Caco-2 (cell line): ENCODE data around the gene POLDIP2. TPM values are rescaled to one million over a fixed set of nuclear protein-coding genes. Genes with fewer than 3 reads are reported as not detected.

Source experiments
- BruUV-seq: library from RNA; stranded (reverse); fragments of 400-500 nt; replicated peaks from 2 replicates; lab custom pipeline; 2021; lab: Mats Ljungman, UMichigan
- CTCF ChIA-PET: fragments of 300-600 bp; sonication (Branson Sonifier 250); formaldehyde crosslinking; loops from one replicate; lab custom pipeline; 2022; ENCODE audit warnings: antibody characterized with exemption; lab: Charles Lee
- POLR2A ChIA-PET: fragments of 300-600 bp; sonication (Branson Sonifier 250); formaldehyde crosslinking; loops from one replicate; lab custom pipeline; 2022; ENCODE audit warnings: antibody characterized with exemption; lab: Charles Lee
- DNase-seq, 2 experiments: peaks; one replicate each; pipeline versions ENCODE4 v3.0.0 to v3.0.0-alpha.2; 2020 to 2022
- H3K27me3 ChIP-seq: replicated peaks from 2 replicates; pipeline ENCODE4 v1.6.0; 2011; ENCODE audit warnings: low read length; ENCODE audit not compliant: control insufficient read depth, insufficient read depth
- H3K36me3 ChIP-seq: 2 replicates; pipeline ENCODE4 v1.5.1; 2011; ENCODE audit warnings: low read length; ENCODE audit not compliant: control insufficient read depth, insufficient read depth
- H3K4me1 ChIP-seq: fragments of 250-450 bp; sonication (Bioruptor Pico); 2 replicates; pipeline ENCODE4 v1.5.1; 2020; ENCODE audit warnings: mild to moderate bottlenecking
- H3K4me3 ChIP-seq: 2 replicates; pipeline ENCODE4 v1.5.1; 2011; ENCODE audit warnings: low read depth, mild to moderate bottlenecking, control low read depth, low read length
- H3K9me3 ChIP-seq: fragments of 250-450 bp; sonication (Bioruptor Pico); 2 replicates; pipeline ENCODE4 v1.5.1; 2020; ENCODE audit warnings: mild to moderate bottlenecking, moderate library complexity
- H3K27ac Mint-ChIP-seq: one replicate; pipeline ENCODE4 v1.8.0; 2022; ENCODE audit warnings: mixed read lengths; ENCODE audit not compliant: unreplicated experiment
- H3K27me3 Mint-ChIP-seq: one replicate; pipeline ENCODE4 v1.8.0; 2022; ENCODE audit warnings: mixed read lengths; ENCODE audit not compliant: insufficient read depth, unreplicated experiment
- H3K36me3 Mint-ChIP-seq: one replicate; pipeline ENCODE4 v1.8.0; 2022; ENCODE audit warnings: mild to moderate bottlenecking, mixed read lengths; ENCODE audit not compliant: insufficient read depth, unreplicated experiment
- H3K4me1 Mint-ChIP-seq: one replicate; pipeline ENCODE4 v1.8.0; 2022; ENCODE audit warnings: low read depth, mixed read lengths; ENCODE audit not compliant: unreplicated experiment
- H3K4me3 Mint-ChIP-seq: one replicate; pipeline ENCODE4 v1.8.0; 2022; ENCODE audit warnings: mild to moderate bottlenecking, moderate library complexity, mixed read lengths; ENCODE audit not compliant: unreplicated experiment
- H3K9me3 Mint-ChIP-seq: one replicate; pipeline ENCODE4 v1.8.0; 2022; ENCODE audit warnings: mixed read lengths; ENCODE audit not compliant: unreplicated experiment
- intact Hi-C: fragments of 100-400 bp; cut with micrococcal nuclease; formaldehyde crosslinking; loops from one replicate; pipeline ENCODE4 v1.10.0; 2022; ENCODE audit not compliant: unreplicated experiment
- total RNA-seq: library from RNA; stranded (reverse); gene quantifications from 2 replicates; pipeline ENCODE4 v1.2.3, GENCODE V29; 2022
- TF ChIP-seq, protein P1 (sequence below), 2 experiments: fragments of 200-600 bp in 1 of 2; IDR thresholded peaks; 1 replicate in 1 of 2; 2 replicates in 1 of 2; pipeline versions ENCODE4 v1.5.1 to v1.8.0; 2011 to 2022; ENCODE audit warnings: antibody characterized with exemption in 1 of 2, control low read depth in 1 of 2, inconsistent platforms in 1 of 2, low read depth in 1 of 2, low read length in 1 of 2, mild to moderate bottlenecking in 1 of 2, moderate library complexity in 1 of 2; ENCODE audit not compliant: insufficient read depth in 1 of 2, severe bottlenecking in 1 of 2, unreplicated experiment in 1 of 2

The POLDIP2 gene
- total RNA-seq, 1 experiment from 2014 or later: 257 TPM

DNA sequence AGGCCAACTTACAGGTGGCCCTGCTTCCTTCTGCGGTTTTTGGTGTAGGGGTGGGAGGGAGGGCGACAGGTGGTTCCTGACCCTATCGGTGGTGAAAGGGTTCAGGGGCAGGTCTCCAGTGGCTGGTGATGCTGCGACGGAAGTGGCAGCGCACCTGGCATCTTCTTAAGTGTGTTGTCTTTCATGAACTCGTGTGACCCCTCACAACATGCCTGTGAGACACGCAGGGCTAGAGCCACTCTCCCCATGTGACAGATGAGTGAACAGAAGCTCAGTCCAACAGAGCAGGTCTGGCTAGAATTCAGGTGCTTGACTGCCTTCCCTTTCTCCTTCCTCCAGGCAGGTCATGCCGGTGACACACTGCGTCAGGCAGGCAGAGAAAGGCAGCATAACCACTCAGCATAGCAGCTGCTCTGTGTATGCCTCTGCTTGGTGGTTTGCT lies 13.8 kb downstream of the POLDIP2 start:
- peak in 1 of 2 experiments; percentile 52 for DNase-seq
- POLR2A ChIA-PET: interaction anchor here (0.9 to 1.3 kb wide), 2 partner anchors 8 to 14 kb away, joined by 5 to 11 read pairs; partner anchors contain the start of genes IFT20, POLDIP2 and TNFAIP1
- Mint-ChIP-seq H3K4me3 (no peak overlapping the region), H3K9me3 (no peaks in the 10 kb centered on the region), H3K27ac (no peak overlapping the region), H3K36me3 (peaks cover 90% of the 10 kb centered on the region), H3K4me1 (peaks cover 8% of the 10 kb centered on the region), H3K27me3 (no peaks in the 10 kb centered on the region)
- TF ChIP-seq, protein P1, sequence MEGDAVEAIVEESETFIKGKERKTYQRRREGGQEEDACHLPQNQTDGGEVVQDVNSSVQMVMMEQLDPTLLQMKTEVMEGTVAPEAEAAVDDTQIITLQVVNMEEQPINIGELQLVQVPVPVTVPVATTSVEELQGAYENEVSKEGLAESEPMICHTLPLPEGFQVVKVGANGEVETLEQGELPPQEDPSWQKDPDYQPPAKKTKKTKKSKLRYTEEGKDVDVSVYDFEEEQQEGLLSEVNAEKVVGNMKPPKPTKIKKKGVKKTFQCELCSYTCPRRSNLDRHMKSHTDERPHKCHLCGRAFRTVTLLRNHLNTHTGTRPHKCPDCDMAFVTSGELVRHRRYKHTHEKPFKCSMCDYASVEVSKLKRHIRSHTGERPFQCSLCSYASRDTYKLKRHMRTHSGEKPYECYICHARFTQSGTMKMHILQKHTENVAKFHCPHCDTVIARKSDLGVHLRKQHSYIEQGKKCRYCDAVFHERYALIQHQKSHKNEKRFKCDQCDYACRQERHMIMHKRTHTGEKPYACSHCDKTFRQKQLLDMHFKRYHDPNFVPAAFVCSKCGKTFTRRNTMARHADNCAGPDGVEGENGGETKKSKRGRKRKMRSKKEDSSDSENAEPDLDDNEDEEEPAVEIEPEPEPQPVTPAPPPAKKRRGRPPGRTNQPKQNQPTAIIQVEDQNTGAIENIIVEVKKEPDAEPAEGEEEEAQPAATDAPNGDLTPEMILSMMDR (IDR thresholded peaks at IDR 0.05; ENCODE audit: insufficient read depth in 1 of 2, low read depth in 1 of 2, low read length in 1 of 2, severe bottlenecking in 1 of 2, unreplicated experiment in 1 of 2): no peak
- H3K27me3 ChIP-seq: no peaks in the 10 kb centered on the region
- peaks cover 24% of the 10 kb centered on the region for H3K36me3 ChIP-seq
- no peaks in the 10 kb centered on the region for H3K9me3 ChIP-seq
- peaks cover 22% of the 10 kb centered on the region for H3K4me1 ChIP-seq
- no peak overlapping the region for H3K4me3 ChIP-seq
- no TSS peak for BruUV-seq
- intact Hi-C loops: no loop called here
- CTCF ChIA-PET: interaction anchor here (0.5 to 1.2 kb wide), 5 partner anchors 8 to 123 kb away, joined by 3 to 5 read pairs (median 3); partner anchors contain the start of genes IFT20 and TNFAIP1

DNA sequence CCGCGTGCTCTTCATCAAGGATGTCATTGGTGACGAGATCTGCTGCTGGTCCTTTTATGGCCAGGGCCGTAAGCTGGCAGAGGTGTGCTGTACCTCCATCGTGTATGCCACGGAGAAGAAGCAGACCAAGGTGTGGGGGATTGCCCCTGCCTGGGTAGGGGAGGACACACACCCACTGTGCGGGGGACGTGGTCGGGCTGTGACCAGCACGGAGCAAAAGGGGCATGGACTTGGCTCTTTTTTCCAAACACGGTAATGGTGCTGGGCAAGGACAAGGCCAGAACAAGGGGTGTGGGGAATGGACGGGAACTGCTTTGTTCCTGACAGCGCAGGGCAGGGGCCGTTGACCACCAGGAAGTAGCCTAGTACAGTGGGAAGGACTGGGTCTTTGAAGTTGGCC lies 15.0 kb downstream of the POLDIP2 start:
- H3K27me3 ChIP-seq: no peaks in the 10 kb centered on the region
- BruUV-seq: no TSS peak
- Mint-ChIP-seq H3K4me1 (peaks cover 15% of the 10 kb centered on the region), H3K4me3 (no peak overlapping the region), H3K9me3 (no peaks in the 10 kb centered on the region), H3K27me3 (no peaks in the 10 kb centered on the region), H3K27ac (peak overlapping the region; percentile 21), H3K36me3 (peaks cover 90% of the 10 kb centered on the region)
- H3K36me3 ChIP-seq: peaks cover 19% of the 10 kb centered on the region
- H3K4me3 ChIP-seq: no peak overlapping the region
- TF ChIP-seq, protein P1 (IDR thresholded peaks at IDR 0.05; ENCODE audit: insufficient read depth in 1 of 2, low read depth in 1 of 2, low read length in 1 of 2, severe bottlenecking in 1 of 2, unreplicated experiment in 1 of 2): no peak
- ChIA-PET POLR2A (interaction anchor here (0.6 kb wide), 1 partner anchor 95 kb away, joined by 3 read pairs; no protein-coding TSS in a partner anchor), CTCF (no interaction called here)
- intact Hi-C loops: no loop called here
- no peaks in the 10 kb centered on the region for H3K9me3 ChIP-seq
- DNase-seq: no peak
- H3K4me1 ChIP-seq: peaks cover 25% of the 10 kb centered on the region

GRCh38 chr17:28341516-28341915 lies 15.8 kb downstream of the POLDIP2 start:
- intact Hi-C loops: no loop called here
- no peaks in the 10 kb centered on the region for H3K9me3 Mint-ChIP-seq
- ChIA-PET POLR2A (no interaction called here), CTCF (no interaction called here)
- no TSS peak for BruUV-seq
- H3K27ac Mint-ChIP-seq: peak overlapping the region; percentile 21
- no peaks in the 10 kb centered on the region for H3K9me3 ChIP-seq
- H3K4me3 Mint-ChIP-seq: no peak overlapping the region
- no peak for DNase-seq
- H3K4me1 ChIP-seq: peaks cover 25% of the 10 kb centered on the region
- no peaks in the 10 kb centered on the region for H3K27me3 ChIP-seq
- H3K36me3 Mint-ChIP-seq: peaks cover 84% of the 10 kb centered on the region
- H3K36me3 ChIP-seq: peaks cover 14% of the 10 kb centered on the region
- no peaks in the 10 kb centered on the region for H3K27me3 Mint-ChIP-seq
- TF ChIP-seq, protein P1 (IDR thresholded peaks at IDR 0.05; ENCODE audit: insufficient read depth in 1 of 2, low read depth in 1 of 2, low read length in 1 of 2, severe bottlenecking in 1 of 2, unreplicated experiment in 1 of 2): no peak
- H3K4me3 ChIP-seq: no peak overlapping the region
- peaks cover 20% of the 10 kb centered on the region for H3K4me1 Mint-ChIP-seq
